GM19025 (cell line): ENCODE data around the gene LY86.
"Not testable (repeated sequence)": the region's sequence is repeated elsewhere in the genome, so short reads cannot be mapped to it uniquely, and the experiment has no call there.

Experiments
- ATAC-seq: cut with Tn5 transposase; IDR thresholded peaks from one replicate; pipeline ENCODE4 v1.9.1; 2021; ENCODE audit warnings: mild to moderate bottlenecking, low read depth, moderate library complexity; ENCODE audit not compliant: unreplicated experiment

Gene LY86

DNA sequence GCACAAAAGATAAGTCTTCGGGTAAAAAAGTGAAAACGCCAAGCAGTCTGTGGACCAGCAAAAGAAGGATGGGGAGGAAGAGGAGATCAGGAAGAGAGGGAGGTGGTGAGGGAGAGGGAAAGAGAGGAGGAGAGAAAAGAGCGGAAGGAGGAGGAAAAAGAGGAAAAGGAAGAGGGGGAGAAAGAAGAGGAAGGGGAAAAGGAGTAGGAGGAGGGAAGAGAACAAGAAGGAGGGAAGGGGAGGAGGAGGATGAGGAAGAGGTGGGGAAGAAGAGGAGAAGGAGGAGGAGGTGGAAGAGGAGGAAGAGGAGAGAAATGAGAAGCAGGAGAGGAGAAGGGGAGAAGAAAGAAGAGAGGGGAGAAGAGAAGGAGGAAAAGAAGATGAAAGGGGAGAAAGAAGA, 6.5 kb downstream of the LY86 start:
- no peak for ATAC-seq

DNA sequence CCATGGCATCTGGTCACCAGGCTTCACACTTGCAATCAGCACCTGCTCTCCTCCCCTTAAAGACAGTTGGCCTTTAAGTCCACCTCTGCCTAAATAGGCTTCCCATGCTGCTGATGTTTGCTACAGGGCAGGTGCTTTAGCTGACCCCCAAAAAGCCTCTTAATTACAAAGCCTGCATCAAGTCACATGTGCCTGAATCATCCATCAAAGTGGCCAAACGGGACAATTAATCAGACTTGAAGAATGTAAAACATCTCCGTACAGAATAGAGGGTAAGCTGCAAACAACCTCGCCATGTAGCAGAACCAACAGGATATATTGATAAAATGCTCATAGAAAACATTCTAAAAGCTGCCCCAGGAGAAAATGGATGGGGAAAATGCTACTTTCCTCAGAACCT, 7.4 kb downstream of the LY86 start:
- ATAC-seq: no peak

DNA sequence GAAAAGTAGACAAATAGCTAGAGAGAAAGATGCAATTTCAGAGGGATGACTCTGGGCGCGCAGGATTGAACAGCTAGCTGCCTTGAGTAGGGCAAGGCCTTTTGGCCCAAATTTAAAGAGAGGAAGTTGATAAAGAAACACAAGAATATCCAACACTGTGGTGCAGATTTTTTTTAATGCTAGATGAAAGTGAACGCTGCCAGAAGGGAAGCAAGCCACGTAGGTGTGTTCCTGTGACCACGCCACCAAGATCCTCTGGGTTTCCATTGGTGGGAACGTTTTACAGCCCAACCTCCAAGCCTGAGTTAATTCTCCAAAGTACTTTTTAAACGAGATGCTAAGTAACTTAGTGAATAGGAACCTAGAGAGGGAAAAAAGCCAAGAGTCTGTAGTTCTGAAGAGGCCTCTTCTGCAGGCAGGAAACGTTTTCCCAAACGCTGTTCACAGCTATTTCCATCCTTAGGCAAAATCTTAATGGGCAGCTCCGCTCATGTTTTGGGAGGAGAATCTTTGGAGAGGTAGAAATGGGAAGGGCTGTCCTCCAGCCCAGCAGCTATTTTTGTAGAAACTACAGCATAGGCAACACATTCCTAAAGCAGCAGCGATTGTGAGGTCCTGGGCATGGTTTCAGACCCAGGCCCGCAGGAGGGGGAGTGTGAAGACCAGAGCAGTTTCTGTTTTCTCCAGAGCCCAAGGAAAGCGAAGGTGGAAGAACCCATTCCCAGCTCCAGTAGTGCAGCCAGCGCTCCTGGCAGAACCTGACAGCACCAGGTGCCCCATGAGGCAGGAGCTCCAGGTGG, 8.2 kb downstream of the LY86 start:
- ATAC-seq: no peak

DNA sequence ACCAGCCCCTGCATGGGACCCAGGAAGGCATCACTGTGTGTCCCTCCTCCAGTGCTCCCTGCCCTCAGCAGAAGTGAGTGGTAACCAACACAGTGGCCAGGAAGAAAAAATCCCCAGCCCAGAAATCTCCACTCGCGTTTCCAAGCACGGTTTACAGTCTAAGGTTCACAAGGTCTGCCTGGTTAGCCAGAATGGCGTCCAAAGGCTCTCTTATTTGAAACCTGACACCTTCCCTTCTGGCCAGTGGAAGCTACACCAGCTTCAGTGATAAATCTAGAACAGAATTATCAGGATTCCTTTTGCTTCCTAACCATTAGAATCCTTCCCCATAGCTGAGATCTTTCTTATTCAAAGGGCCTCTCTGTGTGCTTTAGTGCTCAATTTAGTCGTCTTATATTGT, 9.2 kb downstream of the LY86 start:
- no peak for ATAC-seq

DNA sequence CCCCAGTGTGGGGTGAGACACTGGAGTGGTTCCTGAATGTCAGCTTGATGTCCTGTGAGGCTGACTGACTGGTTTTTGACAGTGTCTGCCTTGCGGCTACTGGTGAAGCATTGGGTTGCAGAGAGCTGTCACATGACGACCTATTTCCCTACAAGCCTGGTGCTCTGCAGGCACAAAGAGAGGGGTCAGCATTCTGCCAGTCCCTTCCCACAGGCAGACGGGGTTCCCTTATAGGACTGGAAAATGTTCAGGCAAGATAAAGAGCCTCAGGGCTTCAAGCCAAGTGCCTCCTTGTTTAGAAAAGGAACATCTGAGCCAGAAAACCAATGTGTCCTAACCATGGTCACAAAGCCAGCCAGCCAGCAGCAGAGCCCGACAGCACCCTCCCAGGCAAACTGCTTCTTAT, 11.0 kb downstream of the LY86 start:
- ATAC-seq: no peak

DNA sequence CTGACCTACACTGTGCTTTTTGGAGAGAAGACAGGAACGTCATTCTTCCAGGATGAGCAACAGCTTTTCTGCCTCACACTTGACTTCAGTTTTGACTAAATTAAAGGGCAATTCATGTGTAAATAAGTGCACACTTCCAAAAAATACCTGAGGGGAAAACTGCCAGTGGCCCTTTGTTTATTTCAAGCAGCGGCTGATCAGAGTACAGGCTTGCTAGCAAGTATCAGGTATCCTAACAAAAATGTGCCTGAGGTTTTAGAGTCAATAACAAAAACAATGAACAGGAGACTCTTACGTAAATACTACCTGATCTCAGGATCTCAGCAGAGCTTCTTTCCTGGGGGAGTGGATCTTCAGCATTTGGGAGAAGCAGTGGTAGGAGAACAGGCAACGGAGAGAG, 12.4 kb downstream of the LY86 start:
- ATAC-seq: no peak

DNA sequence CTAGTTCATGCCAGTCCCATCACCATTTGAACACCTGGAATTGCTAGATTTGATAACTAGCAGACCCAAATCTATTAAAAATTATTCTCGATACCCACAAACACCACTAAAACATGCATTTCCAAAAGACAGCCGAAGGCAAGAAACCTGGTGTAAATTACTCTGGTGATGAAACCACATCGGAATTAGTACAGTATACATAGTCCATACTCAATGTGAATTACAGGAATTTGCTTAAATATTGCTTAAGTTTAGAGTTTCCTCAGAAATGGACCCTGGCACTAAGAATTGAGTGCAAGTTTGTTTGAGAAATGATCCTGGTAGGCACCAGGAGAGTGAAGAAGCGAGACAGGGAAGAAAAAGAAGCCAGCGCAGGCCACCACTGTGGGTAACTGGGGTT, 13.7 kb downstream of the LY86 start:
- ATAC-seq: no peak

DNA sequence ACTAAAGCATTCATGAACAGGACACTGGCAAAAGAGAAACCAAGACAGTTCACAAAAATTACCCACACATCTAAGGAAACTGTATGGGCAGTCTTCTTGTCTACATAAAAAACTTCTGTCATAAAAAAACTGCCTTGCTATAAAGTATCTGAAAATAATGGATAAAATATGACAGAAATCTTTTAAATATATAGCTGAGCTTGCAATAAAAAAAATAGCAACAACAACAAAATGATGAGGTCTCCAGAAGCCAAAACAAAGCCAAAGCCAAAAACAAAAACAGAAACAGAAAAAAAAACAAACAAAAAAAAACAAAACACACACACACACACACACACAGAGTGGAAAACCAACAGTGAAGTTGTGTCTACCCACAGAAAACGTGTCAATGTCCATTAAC, 14.8 kb downstream of the LY86 start:
- ATAC-seq: no peak

DNA sequence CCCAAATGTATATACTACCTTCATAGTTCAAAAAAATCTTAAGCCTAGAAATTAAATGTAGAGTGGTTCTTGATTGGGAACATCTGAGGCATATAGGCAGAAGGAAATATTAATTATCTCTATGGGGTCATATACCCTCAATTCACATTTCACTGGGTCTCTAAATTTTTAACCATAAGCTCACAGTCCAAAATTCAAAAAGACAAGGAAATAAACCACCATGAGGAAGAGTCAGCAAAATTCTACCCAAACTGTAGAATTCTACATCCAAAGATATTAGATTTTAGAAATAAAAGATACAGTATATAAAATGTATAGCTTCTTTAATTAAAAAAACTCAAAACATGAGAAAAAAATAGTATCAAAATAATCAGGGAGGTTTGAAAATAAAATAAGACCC, 15.5 kb downstream of the LY86 start:
- ATAC-seq: no peak

DNA sequence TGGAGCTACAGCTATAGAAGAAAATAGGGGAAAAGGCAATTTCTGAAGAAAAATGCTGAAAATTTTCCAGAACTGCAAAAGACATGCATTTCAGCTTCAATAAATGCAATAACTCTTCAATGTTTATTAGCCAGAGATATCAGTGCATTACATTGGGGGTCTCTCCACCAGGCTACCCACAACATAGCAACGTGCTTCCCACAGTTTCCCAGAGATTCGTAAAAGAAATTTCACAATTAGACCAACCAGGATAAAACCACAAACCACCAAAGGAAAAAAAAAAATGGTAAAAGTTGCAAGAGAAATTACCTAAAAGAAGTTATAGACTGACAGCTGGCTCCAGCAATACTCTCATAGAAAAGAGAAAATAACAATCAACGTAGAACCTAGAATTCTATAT, 16.0 kb downstream of the LY86 start:
- ATAC-seq: no peak

DNA sequence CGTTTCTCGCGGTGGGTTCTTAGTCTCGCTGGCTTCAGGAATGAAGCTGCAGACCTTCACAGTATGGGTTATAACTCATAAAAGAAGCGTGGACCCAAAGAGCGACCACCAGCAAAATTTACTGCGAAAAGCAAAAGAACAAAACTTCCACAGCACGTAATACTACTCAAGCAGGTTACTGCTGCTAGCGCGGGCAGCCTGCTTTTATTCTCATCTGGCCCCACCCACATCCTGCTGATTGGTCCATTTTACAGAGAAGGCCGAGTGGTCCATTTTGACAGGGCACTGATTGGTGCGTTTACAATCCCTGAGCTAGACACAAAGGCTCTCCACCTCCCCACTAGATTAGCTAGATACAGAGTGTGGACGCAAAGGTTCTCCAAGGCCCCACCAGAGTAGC, 17.4 kb downstream of the LY86 start:
- ATAC-seq: no peak

DNA sequence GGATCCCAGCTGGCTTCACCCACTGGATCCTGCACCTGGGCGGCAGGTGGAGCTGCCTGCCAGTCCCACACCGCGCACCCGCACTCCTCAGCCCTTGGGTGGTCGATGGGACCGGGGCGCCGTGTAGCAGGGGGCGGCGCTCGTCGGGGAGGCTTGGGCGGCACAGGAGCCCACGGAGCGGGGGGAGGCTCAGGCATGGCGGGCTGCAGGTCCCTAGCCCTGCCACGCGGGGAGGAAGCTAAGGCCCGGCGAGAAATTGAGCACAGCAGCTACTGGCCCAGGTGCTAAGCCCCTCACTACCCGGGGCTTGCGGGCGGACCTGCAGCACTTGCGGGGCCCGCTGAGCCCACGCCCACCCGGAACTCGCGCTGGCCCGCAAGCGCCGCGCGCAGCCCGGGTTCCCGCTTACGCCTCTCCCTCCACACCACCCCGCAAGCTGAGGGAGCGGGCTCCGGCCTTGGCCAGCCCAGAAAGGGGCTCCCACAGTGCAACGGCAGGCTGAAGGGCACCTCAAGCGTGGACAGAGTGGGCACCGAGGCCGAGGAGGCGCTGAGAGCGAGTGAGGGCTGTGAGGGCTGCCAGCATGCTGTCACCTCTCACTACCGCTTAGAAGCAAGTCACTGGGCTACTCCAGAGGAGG, 18.0 kb downstream of the LY86 start:
- not testable (repeated sequence) for ATAC-seq

DNA sequence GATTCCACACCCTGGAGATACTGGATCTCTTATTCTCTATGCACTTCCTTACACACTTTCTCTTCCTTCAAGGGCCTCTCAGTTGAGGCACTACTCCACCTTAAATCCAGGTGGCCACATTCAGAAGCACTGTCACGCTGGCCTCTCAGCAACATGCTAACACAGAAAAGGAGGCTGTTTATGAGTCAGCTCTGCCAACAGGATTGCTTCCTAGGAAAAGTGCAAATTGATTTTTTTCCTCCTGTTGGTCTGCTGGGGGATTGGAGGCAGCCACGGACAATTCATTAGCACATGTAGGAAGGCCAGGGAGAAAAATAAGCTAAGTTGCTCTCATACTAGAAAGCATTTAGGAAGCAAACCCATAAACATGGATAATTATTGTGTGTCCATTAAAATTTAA, 20.9 kb downstream of the LY86 start:
- ATAC-seq: no peak

DNA sequence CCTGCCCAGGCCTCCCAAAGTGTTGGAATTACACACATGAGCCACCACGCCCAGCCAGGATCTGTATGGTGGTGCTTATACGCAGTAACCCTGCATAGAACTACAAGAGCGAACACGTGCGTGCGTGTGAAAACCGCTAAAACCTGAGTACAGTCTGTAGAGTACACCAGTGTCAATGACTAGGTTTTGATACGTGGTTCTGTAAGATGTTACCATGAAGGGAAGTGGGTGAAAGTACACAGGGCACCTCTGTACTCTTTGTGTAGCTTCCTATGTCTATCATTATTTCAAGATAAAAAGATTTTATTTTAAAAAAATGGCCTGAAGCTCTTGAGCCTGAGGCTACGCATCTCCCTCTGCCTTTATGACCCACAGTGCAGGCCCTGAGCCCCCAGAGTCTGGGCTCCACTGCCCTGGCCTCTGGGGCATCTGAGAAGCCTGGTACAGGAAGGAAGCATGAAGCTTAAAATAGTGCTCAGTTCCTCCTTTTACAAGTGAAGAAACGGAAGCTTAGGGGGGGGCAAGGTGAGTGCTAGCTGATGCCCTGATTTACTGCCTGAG, 21.6 kb downstream of the LY86 start:
- peak; percentile 89 for ATAC-seq

DNA sequence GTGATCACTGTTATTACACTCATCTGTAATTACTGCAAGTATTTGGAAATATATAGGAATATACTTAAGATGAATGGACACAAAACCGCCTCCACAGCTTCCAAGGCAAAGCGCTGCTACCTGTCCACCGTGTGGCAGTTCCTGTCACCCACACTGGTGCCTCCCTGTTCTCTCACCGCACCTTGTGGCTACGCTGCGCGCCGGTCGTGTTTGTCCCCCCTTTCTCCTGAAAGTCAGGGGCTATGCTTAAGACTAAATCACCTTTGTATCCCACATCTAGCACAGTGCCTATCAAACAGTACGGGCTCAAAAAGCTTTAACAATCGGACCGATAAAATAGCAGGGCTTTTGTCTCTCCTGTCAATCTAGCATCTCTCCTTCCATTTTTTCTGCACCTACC, 23.0 kb downstream of the LY86 start:
- no peak for ATAC-seq

DNA sequence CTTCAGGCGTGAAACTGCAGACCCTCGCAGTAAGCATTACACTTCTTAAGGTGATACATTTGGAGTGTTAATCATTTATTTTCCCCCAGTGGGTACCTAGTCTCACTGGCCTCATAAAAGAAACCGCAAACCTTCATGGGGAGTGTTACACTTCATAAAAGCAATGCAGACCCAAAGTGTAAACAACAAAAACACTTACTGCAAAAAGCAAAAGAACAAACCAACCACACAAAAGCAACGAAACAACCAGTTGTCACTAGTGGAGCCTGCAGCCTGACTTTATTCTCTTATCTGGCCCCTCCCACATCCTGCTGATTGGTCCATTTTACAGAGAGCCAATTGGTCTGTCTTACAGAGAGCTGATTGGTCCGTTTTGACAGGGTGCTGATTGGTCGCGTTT, 23.8 kb downstream of the LY86 start:
- no peak for ATAC-seq

DNA sequence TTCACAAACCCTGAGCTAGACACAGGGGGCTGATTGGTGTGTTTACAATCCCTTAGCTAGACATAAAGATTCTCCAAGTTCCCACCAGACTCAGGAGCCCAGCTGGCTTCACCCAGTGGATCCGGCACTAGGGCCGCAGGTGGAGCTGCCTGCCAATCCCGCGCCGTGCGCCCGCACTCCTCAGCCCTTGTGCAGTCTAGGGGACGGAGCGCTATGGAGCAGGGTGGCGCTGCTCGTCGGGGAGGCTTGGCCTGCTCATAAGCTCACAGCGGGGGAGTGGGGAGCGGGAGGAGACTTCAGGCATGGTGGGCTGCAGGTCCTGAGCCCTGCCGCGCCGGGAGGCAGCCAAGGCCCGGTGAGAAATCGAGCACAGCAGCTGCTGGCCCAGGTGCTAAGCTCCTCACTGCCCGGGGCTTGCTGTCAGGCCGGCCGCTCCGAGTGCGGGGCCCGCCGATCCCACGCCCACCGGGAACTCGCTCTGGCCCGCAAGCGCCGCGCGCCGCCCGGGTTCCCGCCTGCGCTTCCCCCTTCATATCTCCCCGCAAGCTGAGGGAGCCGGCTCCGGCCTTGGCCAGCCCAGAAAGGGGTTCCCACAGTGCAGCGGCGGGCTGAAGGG, 24.7 kb downstream of the LY86 start:
- not testable (repeated sequence) for ATAC-seq

DNA sequence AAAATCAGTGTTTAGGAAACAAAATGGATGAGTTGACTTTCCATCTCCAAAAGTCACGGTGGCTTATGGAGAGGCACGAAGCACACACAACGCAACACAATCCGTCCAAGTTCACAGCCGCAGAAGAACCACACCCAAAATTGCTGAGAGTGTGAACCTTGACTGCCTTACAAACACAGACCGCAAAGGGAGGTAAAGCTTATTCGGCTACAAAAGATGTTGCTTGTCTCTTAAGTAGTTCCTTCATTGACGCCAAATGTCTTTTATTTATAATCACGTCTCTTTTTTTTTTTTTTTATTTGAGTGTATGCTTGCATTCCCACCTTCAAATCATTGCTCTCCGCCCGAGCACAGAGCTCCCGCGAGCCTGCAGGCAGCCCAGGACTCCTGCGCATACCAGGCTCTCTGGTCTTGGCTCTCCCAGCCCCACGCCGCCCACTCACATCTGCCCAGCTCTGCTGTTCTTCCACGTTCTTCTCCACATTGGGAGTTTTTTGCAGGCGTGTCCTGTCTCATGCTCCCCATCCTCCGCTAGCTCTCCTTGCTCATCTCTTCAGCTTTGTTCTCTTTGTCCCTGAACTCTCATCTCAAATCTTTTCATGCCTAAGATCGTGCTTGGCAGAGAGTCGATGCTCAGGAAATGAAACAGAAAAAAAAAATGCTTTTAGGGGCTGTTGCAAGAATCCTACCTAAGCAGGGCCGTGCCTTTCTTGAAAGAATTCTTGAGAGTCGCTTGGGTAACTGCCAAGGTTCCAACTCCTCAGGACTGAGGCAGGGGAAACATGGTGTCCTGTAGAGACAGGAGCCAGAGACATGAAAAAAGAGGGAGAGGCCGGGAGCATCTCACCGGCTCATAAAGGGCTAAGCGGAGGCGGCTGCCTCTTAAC, 25.8 kb downstream of the LY86 start:
- ATAC-seq: no peak

DNA sequence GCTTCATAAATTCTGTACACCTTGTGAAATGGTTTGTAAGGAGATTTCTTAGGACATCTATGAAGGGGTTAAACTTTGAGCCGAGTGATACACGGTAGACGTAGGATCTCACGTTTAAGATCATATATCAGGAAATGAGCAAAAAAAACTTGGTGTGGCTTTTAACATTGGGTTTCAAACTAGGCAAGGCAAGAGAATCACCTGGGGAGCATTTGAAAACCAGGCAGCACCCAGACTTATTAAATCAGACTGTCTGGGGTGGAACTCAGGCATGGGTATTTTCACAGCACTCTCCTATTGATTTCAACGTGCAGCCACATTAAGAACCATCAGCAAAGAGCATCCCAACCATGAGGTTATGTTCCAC, 26.4 kb downstream of the LY86 start:
- no peak for ATAC-seq

DNA sequence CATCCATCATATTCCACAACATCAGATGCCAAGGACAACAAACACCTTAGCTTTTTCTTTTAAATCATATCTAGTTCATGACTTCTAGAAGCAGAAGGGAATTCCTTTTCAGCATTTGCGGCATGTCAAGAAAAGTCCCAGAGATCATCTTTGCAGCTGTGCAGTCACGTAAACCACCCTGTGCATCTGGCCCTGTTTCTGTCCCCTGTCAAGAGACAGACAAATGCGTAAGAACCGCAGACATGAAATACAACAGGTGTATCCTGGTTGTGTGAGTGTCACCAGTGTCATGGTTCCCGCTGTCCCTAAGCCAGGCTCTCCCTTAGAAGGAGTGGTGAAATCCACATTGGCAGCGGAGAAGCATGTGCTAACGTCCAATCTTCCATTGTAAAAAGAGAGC, 28.1 kb downstream of the LY86 start:
- ATAC-seq: no peak
